GM19467 (cell line): ENCODE results near the gene YIF1A.
"Not testable (repeated sequence)": the region's sequence is repeated elsewhere in the genome, so short reads cannot be mapped to it uniquely, and the experiment has no call there.

ENCODE experiments used
- ATAC-seq: cut with Tn5 transposase; IDR thresholded peaks from one replicate; pipeline ENCODE4 v1.9.1; 2021; ENCODE audit warnings: mild to moderate bottlenecking, moderate library complexity; ENCODE audit not compliant: unreplicated experiment

The YIF1A gene

DNA sequence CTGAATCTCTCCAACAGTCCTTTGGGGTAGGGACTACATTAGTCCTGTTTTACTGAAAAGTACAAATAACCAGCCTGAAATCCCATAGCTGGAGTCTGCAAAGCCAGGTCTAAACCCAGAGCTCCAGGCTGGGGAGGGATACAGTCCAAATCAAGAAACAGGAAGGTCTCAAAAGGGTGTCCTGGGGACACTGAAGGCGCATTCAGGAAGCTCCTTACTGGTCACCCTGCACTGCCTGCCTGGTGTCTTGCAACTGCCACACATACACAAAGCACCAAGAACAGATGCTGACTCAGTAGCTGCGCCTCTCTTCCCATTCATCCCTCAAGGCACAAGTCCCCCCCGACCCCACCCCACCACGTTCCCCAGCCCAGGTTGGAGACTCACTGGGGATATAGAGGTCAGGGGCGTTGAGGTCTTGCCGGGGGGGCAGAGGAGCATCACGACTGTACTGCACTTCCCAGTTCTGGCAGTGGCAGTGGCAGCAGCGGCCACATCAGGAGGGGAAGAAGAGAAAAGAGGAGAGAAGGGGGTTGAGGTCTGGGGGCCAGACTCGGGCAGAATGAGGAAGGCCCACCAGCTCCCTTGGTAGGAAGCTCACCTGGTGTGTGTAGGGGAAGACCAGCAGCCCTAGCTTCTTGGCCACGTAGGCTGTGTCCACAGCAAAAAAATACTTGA, 1.6 kb downstream of the YIF1A start:
- ATAC-seq, result no peak

DNA sequence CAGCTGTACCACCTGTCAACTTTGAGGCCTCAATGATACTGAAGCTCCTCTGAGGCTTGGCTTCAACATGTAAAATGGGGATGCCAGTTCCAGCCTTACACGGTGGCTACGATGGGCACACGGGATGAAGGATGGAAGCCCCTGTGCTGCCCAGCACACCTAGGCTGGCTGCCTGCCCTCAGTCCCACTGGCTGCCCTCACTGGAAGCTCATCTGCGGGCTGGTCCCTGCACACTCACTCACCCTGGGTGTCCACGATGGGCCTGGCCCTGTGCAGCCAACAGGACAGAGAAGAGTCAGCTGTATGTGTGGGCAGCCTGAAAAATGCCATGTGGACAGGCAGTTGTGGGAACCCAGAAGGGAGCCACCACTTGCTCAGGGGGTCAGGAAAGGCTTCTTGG, 2.2 kb downstream of the YIF1A start:
- ATAC-seq, result no peak

DNA sequence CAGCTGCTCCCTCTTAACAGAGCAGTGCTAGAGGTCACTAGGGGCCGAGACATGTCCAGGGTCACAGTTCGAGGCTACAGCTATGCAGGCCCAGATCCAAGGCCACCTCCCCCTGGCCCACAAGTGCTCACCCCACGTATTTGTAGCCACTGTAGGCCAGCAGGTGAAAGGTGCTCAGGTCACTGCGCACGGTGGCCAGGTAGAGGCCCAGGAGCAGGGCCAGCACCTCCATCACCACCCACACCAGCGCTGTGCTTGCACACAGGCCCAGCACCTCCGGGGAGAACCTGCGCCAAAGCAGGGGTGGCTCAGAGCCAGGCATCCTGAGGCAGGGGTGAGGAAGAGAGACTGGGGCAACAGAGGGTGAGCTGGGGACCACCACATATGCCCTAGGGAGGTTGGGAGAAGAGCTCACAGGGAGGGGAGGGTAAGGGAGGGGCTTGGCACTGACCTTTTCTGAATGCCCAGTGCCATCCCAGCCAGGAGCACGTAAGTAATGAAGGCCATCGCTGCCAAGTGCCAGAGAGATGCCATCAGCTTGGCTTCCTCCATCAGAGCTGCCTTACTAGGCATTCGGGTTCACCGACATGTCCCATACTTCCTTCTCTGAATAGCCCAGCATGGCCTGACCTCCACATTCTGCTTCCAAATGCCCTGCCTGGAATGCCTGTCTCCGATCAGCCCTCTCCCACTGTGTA, 3.5 kb downstream of the YIF1A start:
- no peak for ATAC-seq

DNA sequence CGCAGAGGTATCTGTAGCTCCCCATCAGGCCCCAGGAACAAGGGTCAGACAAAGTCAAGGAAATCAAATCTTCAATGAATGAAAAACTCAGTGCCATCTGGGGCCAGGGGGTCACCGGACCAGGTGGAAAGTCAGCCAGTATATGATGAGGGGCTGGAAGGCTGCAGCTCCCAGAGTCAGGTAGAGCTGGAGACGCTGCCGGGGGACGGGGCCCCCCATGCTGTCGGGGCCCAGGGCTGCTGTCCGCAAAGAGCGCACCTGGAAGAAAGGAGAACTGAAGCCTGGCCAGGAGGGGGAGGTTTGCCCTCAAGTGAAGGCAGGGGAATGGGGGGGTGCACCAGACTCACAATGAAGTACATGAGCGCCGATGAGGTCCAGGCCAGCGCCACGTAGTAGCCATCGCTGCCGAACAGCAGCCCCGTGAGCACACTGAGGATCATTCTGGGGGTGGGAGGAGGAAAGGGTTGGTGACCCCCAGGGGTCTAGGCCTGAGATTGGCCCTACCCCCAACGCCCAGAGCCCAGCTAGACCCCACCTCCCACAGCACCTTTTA, 4.3 kb downstream of the YIF1A start:
- no peak for ATAC-seq

DNA sequence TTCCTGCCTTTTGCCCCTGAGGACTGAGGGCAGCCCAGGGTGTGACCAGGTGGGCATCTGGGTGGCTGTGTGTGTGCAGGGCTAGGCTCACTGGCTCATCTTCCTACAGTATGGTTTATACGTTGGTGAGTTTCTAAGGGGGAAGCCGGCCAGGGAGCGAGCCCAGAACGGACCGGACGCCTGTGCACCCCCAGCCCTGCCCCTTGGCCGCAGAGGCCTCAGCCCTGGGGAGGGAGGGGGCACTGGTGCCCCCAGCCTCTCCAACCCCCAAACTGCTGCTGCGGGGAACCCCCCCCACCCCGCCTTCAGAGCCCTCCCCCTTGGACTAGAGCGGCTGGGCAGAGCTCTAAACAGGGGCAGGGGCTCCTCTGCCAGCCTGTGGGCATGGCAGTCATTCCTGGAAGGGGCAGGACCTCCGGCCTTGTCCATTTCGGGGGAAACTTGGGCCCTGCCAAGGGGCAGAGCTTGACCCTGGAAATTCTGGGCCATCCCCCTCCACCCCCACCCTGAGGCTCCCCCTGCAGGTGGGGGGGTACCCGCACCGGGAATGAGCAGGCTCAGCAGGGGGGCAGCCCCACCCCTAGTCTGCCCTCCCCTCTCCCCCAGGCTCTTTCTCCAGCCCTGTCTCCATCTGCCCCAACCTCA, 5.4 kb downstream of the YIF1A start:
- no peak for ATAC-seq

DNA sequence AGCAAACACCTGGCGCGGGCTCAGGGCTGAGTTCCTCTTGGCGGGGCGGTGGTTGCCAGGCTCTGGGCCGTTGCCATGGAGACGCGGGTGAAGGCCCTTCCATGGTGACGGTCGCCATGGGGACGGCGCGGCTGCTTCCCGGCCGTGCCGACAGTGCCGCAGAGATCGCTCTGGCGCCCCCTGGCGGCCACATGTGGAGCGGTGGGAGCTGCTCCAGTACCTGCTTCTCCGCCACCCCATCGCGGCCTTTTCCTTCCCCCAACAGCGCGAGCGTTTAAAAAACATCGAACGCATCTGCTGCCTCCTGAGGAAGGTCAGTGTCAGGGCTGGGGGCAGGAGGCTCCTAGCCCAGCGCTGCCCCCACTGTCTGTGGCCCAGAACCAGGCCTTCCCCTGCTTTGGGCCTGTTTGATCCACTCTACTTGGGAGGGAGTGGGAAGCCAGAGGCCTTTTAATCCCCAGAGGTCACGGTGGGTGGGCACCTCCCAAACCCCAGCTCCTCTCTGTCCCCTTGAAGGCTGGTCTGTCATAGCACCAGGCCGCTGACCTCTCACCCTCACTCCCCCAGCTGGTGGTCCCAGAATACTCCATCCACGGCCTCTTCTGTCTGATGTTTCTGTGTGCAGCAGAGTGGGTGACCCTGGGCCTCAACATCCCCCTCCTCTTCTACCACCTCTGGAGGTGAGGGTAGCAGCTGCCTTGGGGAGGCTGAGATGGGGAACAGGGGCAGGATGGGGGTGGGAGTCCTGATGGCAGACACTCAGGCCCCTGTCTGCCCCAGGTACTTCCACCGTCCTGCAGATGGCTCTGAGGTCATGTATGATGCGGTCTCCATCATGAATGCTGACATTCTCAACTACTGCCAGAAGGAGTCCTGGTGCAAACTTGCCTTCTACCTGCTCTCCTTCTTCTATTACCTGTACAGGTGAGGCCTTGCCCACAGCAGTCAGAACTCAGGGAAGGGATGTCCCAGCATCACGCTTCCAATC, 6.2 kb downstream of the YIF1A start:
- ATAC-seq, result peak; percentile 63

DNA sequence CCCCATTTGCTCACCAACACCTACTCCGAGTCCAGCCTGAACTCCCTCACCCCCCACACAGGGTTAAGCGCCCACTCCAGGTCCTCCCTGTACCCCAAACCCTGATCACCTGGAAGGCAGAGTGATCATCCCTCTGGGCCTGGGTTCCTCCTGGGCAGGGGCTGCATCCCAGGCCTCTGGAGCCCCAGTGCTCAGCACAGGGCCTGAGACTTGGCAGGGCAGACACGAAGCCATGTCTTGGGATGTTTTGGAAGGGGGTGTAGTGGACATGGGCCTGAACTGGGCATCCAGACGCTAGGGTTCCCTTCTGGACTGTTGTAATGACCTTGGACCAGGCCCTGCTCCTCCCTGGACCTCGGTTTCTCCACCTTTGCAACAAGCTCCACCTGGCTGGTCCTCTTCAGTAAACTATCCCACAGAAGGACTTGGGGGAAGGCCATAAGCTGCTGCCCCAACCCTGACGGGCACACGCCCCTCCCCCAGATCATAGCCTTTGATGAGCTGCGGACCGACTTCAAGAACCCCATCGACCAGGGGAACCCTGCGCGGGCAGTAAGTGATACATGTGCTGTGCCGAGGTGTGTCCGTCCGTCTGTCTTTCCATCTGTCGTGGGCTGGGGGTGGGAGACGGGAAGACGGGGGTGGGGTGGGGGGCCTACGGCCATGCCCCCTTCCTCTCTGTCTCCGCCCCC, 7.0 kb downstream of the YIF1A start:
- ATAC-seq, result no peak

DNA sequence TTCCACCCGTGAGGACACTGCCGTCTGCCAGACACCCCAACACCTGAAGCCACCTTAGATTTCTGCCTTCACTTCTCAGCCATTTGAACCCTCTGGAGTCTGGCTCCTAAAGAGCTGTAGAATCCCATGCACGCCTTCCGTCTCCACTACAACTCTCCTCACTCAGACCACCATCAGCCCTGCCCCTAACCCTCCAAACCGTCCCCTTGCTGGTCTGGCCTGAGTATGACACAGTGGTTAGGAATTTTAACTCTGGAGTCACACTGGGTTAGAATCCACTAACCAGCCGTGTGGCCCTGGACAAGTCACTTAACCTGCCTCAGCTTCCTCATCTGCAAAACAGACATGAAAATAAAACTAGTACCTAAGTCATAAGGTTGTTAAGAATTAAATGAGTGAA, 7.9 kb downstream of the YIF1A start:
- ATAC-seq, result no peak

DNA sequence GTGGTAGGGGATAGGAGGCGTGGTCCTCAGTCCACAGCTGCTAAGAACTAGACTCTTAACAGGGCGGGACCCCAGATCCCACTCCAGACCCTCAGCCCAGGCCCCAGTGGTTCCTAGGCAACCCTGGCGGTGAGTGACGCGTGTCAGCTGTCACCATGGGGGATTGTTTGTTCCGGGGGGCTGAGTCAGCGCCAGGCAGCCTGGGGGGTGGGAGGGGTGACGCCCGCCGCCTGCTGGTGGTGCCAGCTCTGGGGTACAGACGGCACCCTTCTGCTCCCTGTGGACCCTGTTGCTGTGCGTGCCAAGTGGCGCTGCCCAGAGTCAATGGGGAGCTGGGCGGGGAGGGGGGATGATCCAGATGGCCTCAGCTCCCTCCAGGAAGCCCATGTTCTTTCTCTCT, 8.5 kb downstream of the YIF1A start:
- ATAC-seq, result no peak

DNA sequence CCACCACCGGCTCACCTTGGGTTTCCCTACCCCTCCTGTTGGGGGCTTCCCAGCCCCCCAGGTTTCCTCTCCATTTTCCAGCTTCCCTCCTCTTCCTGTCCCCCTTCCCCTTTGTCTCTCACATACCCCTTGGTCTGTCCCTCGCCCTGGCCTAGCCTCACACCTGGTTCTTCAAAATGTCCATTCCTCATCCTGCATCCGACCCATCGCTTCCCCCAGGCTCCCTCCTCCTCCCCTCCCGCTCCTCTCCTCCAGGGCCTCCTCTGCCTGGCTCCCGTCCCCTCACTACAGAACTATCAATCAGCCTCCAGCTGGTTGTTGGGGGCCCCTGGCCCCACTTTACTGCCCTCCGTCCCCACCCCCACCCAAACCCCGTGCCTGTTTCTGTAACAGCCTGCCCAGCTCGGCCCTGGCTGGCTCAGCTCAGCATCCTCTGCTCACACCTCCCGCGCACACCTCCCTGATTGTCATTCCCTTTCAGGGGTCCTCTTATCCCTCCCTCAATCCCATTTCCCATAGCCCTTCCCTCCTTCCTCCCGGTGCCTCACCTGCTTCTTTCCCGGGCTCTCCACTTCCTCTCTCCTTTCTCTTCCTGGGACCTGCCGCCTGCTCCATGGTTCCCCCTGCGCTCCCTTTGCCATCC, 9.7 kb downstream of the YIF1A start:
- ATAC-seq, result no peak

DNA sequence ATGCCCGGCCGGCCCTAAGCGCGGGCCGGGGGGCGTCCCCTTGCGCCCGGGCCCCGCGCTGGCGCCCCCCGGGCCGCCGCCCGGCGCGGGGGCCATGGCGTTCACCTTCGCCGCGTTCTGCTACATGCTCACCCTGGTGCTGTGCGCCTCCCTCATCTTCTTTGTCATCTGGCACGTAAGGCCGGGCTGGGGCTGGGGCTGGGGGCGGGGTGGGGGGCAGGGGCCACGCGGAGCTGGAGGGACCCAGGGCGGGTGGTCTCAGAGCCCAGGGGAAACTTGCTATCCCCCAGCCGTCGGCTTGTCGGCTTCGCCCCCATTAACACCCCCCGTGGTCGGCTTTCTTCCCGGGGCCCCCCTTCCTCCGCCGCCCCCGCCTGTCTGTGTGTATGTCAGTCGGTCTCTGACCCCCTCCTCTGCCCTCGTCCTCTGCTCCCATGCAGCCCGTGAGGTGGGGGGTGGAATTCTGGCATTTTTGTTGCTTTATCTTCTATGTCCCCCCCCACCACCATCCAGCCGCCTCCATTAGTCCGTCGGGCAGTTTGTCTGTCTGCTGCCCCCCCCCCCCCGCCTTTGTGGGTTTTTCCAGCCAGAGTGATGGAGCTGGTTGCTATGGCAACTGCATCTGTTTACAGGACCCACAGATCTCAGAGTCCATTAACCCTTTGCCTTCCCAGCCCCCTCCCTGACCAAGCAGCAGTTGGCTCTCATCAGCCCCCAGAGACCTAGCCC, 10.4 kb downstream of the YIF1A start:
- no peak for ATAC-seq

DNA sequence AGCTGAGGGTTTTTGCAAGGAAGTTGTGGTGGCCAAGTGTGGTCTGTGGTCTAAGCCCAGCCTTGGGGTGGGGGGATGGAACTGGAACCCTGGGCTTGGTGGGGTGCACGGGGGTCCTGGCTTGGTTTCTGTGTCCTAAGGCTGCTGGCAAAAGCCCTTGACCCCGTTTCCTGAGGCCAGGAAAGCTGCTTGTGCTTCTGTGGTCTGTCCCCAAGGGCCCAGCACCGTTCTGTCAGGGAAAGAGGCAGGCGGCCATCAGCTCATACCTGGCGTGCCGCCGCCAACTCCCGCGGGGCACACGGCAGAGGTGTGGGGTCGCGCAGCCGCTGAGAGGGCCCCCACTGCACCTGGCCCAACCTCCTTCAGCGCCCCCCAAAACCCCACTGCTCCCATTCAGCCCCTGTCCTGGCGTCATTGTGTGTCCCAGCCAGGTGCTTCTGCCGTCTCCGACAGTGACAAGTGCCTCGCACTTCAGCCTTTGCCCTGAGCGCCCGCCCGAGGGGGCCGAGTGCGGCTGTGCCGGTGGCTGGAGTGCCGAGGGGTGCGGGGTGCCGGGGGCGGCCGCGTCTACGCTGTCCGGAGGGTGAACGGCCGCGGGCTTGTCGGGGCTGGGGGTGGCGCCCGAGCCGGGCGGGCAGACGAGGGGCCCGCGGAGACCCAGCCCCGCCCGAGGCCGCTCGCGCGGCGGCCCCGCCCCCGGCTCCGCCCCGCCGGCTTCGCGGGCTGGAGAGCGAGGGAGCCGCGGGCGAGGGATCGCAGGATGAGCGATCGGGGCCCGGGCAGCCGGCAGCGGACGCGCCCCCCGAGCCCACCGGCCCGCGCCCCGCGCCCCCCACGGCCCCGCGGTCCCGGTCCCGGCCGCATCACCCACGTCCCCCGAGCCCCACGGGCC, 11.2 kb downstream of the YIF1A start, which contains the start of gene CNIH2:
TSS of gene CNIH2 (plus strand) at position 705 of the 892 bp plus-strand sequence. CDS start 282 bp downstream, outside the sequence.
- no peak for ATAC-seq

DNA sequence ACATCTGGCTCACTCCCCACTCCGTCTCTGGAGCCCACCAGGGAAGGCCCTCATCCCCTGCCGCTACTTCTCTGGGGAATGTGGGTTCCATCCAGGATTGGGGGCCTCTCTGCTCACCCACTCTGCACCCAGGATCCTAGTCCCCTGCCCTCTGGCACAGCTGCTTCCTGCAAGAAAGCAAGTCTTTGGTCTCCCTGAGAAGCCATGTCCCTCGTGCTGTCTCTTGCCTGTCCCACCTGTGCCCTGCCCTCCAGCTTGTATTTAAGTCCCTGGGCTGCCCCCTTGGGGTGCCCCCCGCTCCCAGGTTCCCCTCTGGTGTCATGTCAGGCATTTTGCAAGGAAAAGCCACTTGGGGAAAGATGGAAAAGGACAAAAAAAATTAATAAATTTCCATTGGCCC, 11.9 kb downstream of the YIF1A start:
- ATAC-seq, result not testable (repeated sequence)

DNA sequence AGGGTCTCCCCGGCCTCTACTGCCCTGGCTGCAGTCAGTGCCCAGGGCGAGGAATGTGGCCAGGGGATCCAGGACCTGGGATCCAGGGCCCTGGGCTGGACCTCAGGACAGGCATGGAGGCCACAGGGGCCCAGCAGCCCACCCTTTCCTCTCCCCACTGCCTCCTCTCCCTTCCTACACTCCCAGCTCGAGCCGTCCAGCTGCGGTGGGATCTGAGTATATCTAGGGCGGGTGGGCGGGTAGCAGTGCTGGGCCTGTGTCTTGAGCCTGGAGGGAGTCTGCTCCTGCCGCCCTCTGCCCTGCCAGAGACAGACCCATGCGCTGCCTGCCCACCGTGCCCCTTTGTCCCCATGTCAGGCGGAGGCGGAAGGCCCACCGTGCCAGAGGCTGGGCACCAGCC, 12.3 kb downstream of the YIF1A start:
- ATAC-seq, result not testable (repeated sequence)

DNA sequence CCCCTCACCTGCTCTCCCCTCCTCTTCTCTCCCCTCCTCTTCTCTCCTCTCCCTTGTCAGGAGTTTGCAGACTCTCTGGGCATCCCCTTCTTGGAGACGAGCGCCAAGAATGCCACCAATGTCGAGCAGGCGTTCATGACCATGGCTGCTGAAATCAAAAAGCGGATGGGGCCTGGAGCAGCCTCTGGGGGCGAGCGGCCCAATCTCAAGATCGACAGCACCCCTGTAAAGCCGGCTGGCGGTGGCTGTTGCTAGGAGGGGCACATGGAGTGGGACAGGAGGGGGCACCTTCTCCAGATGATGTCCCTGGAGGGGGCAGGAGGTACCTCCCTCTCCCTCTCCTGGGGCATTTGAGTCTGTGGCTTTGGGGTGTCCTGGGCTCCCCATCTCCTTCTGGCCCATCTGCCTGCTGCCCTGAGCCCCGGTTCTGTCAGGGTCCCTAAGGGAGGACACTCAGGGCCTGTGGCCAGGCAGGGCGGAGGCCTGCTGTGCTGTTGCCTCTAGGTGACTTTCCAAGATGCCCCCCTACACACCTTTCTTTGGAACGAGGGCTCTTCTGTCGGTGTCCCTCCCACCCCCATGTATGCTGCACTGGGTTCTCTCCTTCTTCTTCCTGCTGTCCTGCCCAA, 12.8 kb downstream of the YIF1A start:
- no peak for ATAC-seq

DNA sequence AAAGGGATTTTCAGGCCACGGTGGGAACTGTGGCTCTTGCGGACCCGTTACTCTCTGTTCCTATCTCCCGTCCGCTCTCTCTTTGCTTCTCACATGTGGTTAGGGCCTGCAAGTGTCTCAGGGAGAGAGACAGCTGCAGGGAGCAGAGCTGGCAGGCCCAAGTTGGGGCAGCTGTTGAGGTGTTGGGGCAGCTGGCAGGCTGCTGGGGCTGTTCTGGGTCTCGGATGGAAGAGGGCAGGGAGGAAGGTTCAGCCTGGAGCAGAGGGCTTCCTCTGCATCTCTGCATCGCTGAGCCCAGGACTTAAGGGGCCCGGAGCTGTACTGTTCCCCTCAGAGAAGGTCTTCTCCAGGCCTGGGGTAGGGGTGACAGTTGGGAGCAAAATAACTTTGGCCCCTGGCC, 13.5 kb downstream of the YIF1A start:
- ATAC-seq, result no peak

DNA sequence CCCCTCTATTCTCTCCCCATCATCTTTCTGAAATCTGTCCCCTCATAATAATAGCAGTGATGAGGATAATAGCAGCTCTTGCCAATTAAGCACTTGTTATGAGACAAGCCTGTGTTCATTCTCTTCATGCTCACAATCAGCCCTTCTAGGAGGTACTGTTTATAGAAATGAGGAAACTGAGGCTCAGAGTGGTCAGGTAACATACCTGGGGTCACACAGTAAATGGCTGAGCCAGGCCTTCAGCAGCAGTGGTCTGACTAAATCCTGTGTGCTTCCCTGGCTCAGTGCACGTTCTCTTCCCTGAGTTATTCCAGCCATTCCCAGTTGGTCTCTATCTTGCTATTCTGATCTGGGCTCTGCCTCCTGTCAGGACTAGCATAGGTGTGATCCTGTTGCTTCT, 14.7 kb downstream of the YIF1A start:
- no peak for ATAC-seq
